Tibial artery (tissue), 4 donors: ENCODE results near the gene KCNF1.

Source experiments
- DNase-seq, 2 donors: peaks; one replicate each; pipeline ENCODE4 v3.0.0-alpha.2; 2019
- H3K27ac ChIP-seq, 2 donors: fragments of 200-600 bp; sonication (generic) in 1 of 2; 1 replicate in 1 of 2; 2 replicates in 1 of 2; pipeline ENCODE4 v1.5.1; 2018 to 2019; ENCODE audit warnings: mild to moderate bottlenecking in 1 of 2
- H3K27me3 ChIP-seq, 2 donors: fragments of 200-600 bp; sonication (generic) in 1 of 2; one replicate each; pipeline versions ENCODE4 v1.5.1 to v1.6.0; 2016 to 2019
- H3K36me3 ChIP-seq, 3 donors: fragments of 200-600 bp; sonication (generic) in 2 of 3; one replicate each; pipeline ENCODE4 v1.5.1; 2016 to 2019; ENCODE audit warnings: mild to moderate bottlenecking in 2 of 3
- H3K4me1 ChIP-seq, 4 donors: fragments of 200-600 bp; sonication (generic) in 2 of 4; 1 replicate in 3 of 4; 2 replicates in 1 of 4; pipeline ENCODE4 v1.5.1; 2016 to 2019
- H3K4me3 ChIP-seq, 2 donors: fragments of 200-600 bp; sonication (generic) in 1 of 2; 1 replicate in 1 of 2; 2 replicates in 1 of 2; pipeline ENCODE4 v1.5.1; 2018 to 2019; ENCODE audit warnings: mild to moderate bottlenecking in 2 of 2
- H3K9me3 ChIP-seq, 3 donors: fragments of 200-600 bp; sonication (generic) in 1 of 3; one replicate each; pipeline ENCODE4 v1.5.1; 2016 to 2019
- CTCF ChIP-seq, 2 experiments: fragments of 200-600 bp in 1 of 2; fragments of 450-650 bp in 1 of 2; IDR thresholded peaks; one replicate each; pipeline ENCODE4 v1.5.1; 2017 to 2019; ENCODE audit warnings: antibody characterized with exemption in 2 of 2, mild to moderate bottlenecking in 1 of 2, moderate library complexity in 1 of 2
- intact Hi-C: fragments of 100-400 bp; cut with DNase I; formaldehyde crosslinking; loops from one replicate; pipeline ENCODE4 v1.15.0; 2023; ENCODE audit warnings: low total_unique reads

Gene KCNF1

DNA sequence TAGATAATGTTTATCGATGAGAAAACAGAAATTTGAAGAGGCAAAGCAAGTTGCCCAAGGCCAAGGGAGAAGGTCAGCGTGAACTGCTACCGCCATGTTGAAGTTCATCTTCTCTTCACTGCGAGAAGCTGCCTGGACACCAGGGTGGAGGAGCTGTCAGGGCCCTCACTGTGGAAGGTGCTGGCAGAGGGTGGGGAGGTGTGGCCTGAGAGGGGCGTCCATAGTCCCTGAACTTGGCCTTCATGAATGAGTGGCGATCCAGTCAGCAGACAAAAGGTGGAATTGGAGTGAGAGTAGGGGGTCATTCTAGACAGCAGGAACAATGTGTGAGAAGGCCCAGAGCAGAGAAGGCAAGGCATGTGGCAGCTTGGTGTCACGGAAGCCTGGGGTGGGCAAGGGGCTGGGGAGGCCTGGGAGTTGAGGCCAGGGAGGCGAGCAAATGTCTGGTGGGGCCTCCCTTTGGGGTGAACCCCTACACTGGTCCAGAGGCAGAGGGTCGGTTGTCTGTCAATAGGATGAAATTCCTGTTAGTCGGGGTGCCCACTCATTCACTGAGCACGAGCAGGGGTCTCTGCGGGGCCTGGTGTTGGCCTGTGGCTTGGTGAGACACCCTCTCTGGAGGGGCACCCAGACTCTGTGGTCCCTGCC lies 33.3 kb upstream of the KCNF1 start:
- peaks cover 0 to 12% of the 10 kb centered on the region in 2 donors for H3K27me3 ChIP-seq
- no peak for DNase-seq
- intact Hi-C loops, result no loop called here
- H3K9me3 ChIP-seq, result no peaks in the 10 kb centered on the region
- no peak overlapping the region for H3K27ac ChIP-seq
- H3K4me3 ChIP-seq, result no peak overlapping the region
- TF ChIP-seq CTCF (IDR thresholded peaks at IDR 0.05), result no peak
- H3K36me3 ChIP-seq, result no peaks in the 10 kb centered on the region
- no peaks in the 10 kb centered on the region for H3K4me1 ChIP-seq

GRCh38 chr2:10879159-10879558 lies 32.6 kb upstream of the KCNF1 start:
- no peak overlapping the region for H3K4me3 ChIP-seq
- TF ChIP-seq CTCF (IDR thresholded peaks at IDR 0.05), result no peak
- no peaks in the 10 kb centered on the region for H3K9me3 ChIP-seq
- no peaks in the 10 kb centered on the region for H3K4me1 ChIP-seq
- H3K27me3 ChIP-seq, result peaks cover 0 to 15% of the 10 kb centered on the region in 2 donors
- no peaks in the 10 kb centered on the region for H3K36me3 ChIP-seq
- intact Hi-C loops, result no loop called here
- no peak for DNase-seq
- H3K27ac ChIP-seq, result no peak overlapping the region

- DNase-seq, result no peak
- H3K27me3 ChIP-seq, result peaks cover 0 to 15% of the 10 kb centered on the region in 2 donors
- no peak overlapping the region for H3K27ac ChIP-seq
- no peaks in the 10 kb centered on the region for H3K9me3 ChIP-seq
- no peaks in the 10 kb centered on the region for H3K36me3 ChIP-seq
- no peak for TF ChIP-seq CTCF (IDR thresholded peaks at IDR 0.05)
- no peak overlapping the region for H3K4me3 ChIP-seq
- intact Hi-C loops, result no loop called here
- no peaks in the 10 kb centered on the region for H3K4me1 ChIP-seq
Observed at GRCh38 chr2:10879624-10880585, 31.8 kb upstream of the KCNF1 start.

GRCh38 chr2:10880586-10881321 lies 31.0 kb upstream of the KCNF1 start:
- Histone ChIP-seq H3K27me3 (peaks cover 0 to 15% of the 10 kb centered on the region in 2 donors), H3K9me3 (no peaks in the 10 kb centered on the region), H3K4me1 (no peaks in the 10 kb centered on the region), H3K27ac (no peak overlapping the region), H3K4me3 (no peak overlapping the region), H3K36me3 (no peaks in the 10 kb centered on the region)
- intact Hi-C loops, result no loop called here
- TF ChIP-seq CTCF (IDR thresholded peaks at IDR 0.05), result no peak
- no peak for DNase-seq

- Histone ChIP-seq H3K4me3 (no peak overlapping the region), H3K9me3 (no peaks in the 10 kb centered on the region), H3K4me1 (no peaks in the 10 kb centered on the region), H3K36me3 (no peaks in the 10 kb centered on the region), H3K27me3 (peaks cover 0 to 15% of the 10 kb centered on the region in 2 donors), H3K27ac (no peak overlapping the region)
- intact Hi-C loops, result no loop called here
- TF ChIP-seq CTCF (IDR thresholded peaks at IDR 0.05), result no peak
- DNase-seq, result no peak
Observed at GRCh38 chr2:10882568-10882967, 29.2 kb upstream of the KCNF1 start.
